Liver (tissue), 9 donors: ENCODE data around the gene CREBZF. TPM values are rescaled to one million over a fixed set of nuclear protein-coding genes. Genes with fewer than 3 reads are reported as not detected.
"Not testable (repeated sequence)": the region's sequence is repeated elsewhere in the genome, so short reads cannot be mapped to it uniquely, and the experiment has no call there.

Experiments used
- DNase-seq: peaks from one replicate; pipeline ENCODE4 v3.0.0-alpha.2; 2017; ENCODE audit warnings: low spot score
- H3K27ac ChIP-seq, 2 donors: one replicate each; pipeline ENCODE4 v1.7.0; 2013; ENCODE audit warnings: inconsistent platforms in 2 of 2, low read length in 2 of 2, control low read depth in 1 of 2, low read depth in 1 of 2, mild to moderate bottlenecking in 1 of 2
- H3K27me3 ChIP-seq, 4 donors: one replicate each; pipeline versions ENCODE4 v1.6.1 to v1.7.0; 2013; ENCODE audit warnings: low read length in 3 of 4, inconsistent platforms in 1 of 4, mild to moderate bottlenecking in 1 of 4, moderate library complexity in 1 of 4; ENCODE audit not compliant: control insufficient read depth in 4 of 4, insufficient read depth in 4 of 4
- H3K36me3 ChIP-seq, 4 donors: one replicate each; pipeline versions ENCODE4 v1.6.1 to v1.7.0; 2013; ENCODE audit warnings: low read length in 3 of 4, mild to moderate bottlenecking in 3 of 4, low read depth in 1 of 4, moderate library complexity in 1 of 4; ENCODE audit not compliant: control insufficient read depth in 4 of 4, insufficient read depth in 3 of 4
- H3K4me1 ChIP-seq, 4 donors: one replicate each; pipeline versions ENCODE4 v1.6.1 to v1.7.0; 2013; ENCODE audit warnings: low read length in 3 of 4, mild to moderate bottlenecking in 3 of 4, moderate library complexity in 1 of 4; ENCODE audit not compliant: control insufficient read depth in 4 of 4, insufficient read depth in 4 of 4
- H3K4me3 ChIP-seq, 3 donors: one replicate each; pipeline versions ENCODE4 v1.6.1 to v1.7.0; 2013; ENCODE audit warnings: low read length in 3 of 3, control low read depth in 1 of 3, low read depth in 1 of 3, mild to moderate bottlenecking in 1 of 3
- H3K9ac ChIP-seq, 2 donors: one replicate each; pipeline ENCODE4 v1.7.0; 2013; ENCODE audit warnings: low read length in 2 of 2, mild to moderate bottlenecking in 2 of 2, moderate library complexity in 2 of 2, control low read depth in 1 of 2, low read depth in 1 of 2
- H3K9me3 ChIP-seq, 4 donors: one replicate each; pipeline versions ENCODE4 v1.6.1 to v1.7.0; 2013; ENCODE audit warnings: low read length in 3 of 4; ENCODE audit not compliant: control insufficient read depth in 4 of 4
- ATF3 ChIP-seq: IDR thresholded peaks from 2 replicates; pipeline ENCODE4 v1.6.1; 2016; ENCODE audit warnings: antibody characterized with exemption
- EGR1 ChIP-seq, 2 donors: IDR thresholded peaks; 2 replicates each; pipeline ENCODE4 v1.6.1; 2016 to 2018; ENCODE audit warnings: antibody characterized with exemption in 2 of 2, low read depth in 2 of 2
- FOXA1 ChIP-seq: IDR thresholded peaks from 2 replicates; pipeline ENCODE4 v1.6.1; 2016; ENCODE audit warnings: antibody characterized with exemption
- FOXA2 ChIP-seq: IDR thresholded peaks from 2 replicates; pipeline ENCODE4 v1.6.1; 2016; ENCODE audit warnings: antibody characterized with exemption
- GABPA ChIP-seq, 2 donors: IDR thresholded peaks in 1 of 2; conservative IDR thresholded peaks in 1 of 2; 2 replicates each; pipeline ENCODE4 v1.6.1; 2016; ENCODE audit warnings: antibody characterized with exemption in 2 of 2, mild to moderate bottlenecking in 1 of 2, moderate library complexity in 1 of 2
- HNF4A ChIP-seq, 2 donors: conservative IDR thresholded peaks; 2 replicates each; pipeline ENCODE4 v1.6.1; 2016; ENCODE audit warnings: antibody characterized with exemption in 2 of 2, mild to moderate bottlenecking in 2 of 2
- HNF4G ChIP-seq: IDR thresholded peaks from 2 replicates; pipeline ENCODE4 v1.6.1; 2016; ENCODE audit warnings: antibody characterized with exemption
- JUND ChIP-seq, 2 donors: IDR thresholded peaks; 2 replicates each; pipeline ENCODE4 v1.6.1; 2016; ENCODE audit warnings: antibody characterized with exemption in 2 of 2
- NR2F2 ChIP-seq: IDR thresholded peaks from 2 replicates; pipeline ENCODE4 v1.6.1; 2016; ENCODE audit warnings: antibody characterized with exemption
- RXRA ChIP-seq, 2 donors: IDR thresholded peaks; 2 replicates each; pipeline ENCODE4 v1.6.1; 2017 to 2018; ENCODE audit warnings: antibody characterized with exemption in 2 of 2, mild to moderate bottlenecking in 1 of 2
- SP1 ChIP-seq: IDR thresholded peaks from 2 replicates; pipeline ENCODE4 v1.6.1; 2018; ENCODE audit warnings: antibody characterized with exemption, mild to moderate bottlenecking
- YY1 ChIP-seq: IDR thresholded peaks from 2 replicates; pipeline ENCODE4 v1.6.1; 2016; ENCODE audit warnings: antibody characterized with exemption, mild to moderate bottlenecking
- WGBS: extraction: QIAGEN DNeasy Blood & Tissue Kit; methylation state at CpG from one replicate; pipeline ENCODE4 v1.1.7; 2013; 5-methylcytosine and 5-hydroxymethylcytosine counted together
- polyA plus RNA-seq, 2 donors: library from polyadenylated mRNA; stranded (reverse) in 1 of 2; unstranded in 1 of 2; fragments of 200-250 nt in 1 of 2; fragments of >200 nt in 1 of 2; fragmentation: Nextera tagmentation in 1 of 2; extraction: Ambion mirVana in 1 of 2; gene quantifications; one replicate each; pipeline versions ENCODE4 v1.2.1 to v1.2.3, GENCODE V29; 2013 to 2015
- total RNA-seq, 2 donors: library from RNA; depleted of rRNA; stranded (reverse); fragments of >200 nt; gene quantifications; one replicate each; pipeline ENCODE4 v1.2.3, GENCODE V29; 2014
- TF ChIP-seq, protein P1 (sequence below): IDR thresholded peaks from 2 replicates; pipeline ENCODE4 v1.6.1; 2016; ENCODE audit warnings: antibody characterized with exemption
- TF ChIP-seq, protein P2 (sequence below): fragments of 150-350 bp; IDR thresholded peaks from 2 replicates; pipeline ENCODE4 v1.5.1; 2017; ENCODE audit warnings: improper control_type of control experiment, low read depth, low read length; ENCODE audit not compliant: missing input control
- TF ChIP-seq, protein P3 (sequence below): IDR thresholded peaks from 2 replicates; pipeline ENCODE4 v1.6.1; 2016; ENCODE audit warnings: antibody characterized with exemption, mild to moderate bottlenecking
- TF ChIP-seq, protein P4 (sequence below): IDR thresholded peaks from 2 replicates; pipeline ENCODE4 v1.6.1; 2016; ENCODE audit warnings: antibody characterized with exemption
- donor health status: healthy.
- donor health status: healthy.
- donor health status: healthy.
- donor health status: healthy.
- donor health status: healthy.

CREBZF gene
- total and polyA plus RNA-seq, 4 donors = 12.1 to 50.0 (median 20.2) TPM

DNA sequence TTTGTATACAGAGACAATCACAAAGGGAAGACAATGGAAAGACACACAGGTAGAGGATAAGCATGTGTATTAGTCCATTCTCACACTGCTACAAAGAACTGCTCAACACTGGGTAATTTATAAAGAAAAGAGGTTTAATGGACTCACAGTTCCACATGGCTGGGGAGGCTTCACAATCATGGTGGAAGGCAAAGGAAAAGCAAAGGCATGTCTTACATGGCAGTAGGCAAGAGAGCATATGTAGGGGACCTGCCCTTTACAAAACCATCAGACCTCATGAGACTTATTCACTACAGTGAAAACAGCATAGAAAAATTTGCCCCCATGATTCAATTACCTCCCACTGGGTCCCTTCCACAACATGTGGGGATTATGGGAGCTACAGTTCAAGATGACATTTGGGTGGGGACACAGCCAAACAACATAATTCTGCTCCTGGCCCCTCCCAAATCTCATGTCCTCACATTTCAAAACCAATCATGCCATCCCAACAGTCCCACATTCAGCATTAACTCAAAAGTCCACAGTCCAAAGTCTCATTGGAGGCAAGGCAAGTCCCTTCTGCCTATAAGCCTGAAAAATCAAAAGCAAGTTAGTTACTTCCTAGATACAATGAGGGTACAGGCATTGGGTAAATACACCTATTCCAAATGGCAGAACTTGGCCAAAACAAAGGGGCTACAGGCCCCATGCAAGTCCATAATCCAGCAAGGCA is 6.2 kb upstream of the CREBZF start:
- H3K4me3 ChIP-seq, H3K4me1 ChIP-seq, H3K27me3 ChIP-seq, H3K9me3 ChIP-seq, H3K27ac ChIP-seq, DNase-seq, H3K36me3 ChIP-seq, H3K9ac ChIP-seq: not testable (repeated sequence)
- TF ChIP-seq HNF4G (peak; percentile 85), HNF4A (conservative IDR thresholded peaks at IDR 0.05) (peak; percentile 90 to 96), YY1 (peak; percentile 15), SP1 (peak; percentile 89)
- TF ChIP-seq, protein P1, sequence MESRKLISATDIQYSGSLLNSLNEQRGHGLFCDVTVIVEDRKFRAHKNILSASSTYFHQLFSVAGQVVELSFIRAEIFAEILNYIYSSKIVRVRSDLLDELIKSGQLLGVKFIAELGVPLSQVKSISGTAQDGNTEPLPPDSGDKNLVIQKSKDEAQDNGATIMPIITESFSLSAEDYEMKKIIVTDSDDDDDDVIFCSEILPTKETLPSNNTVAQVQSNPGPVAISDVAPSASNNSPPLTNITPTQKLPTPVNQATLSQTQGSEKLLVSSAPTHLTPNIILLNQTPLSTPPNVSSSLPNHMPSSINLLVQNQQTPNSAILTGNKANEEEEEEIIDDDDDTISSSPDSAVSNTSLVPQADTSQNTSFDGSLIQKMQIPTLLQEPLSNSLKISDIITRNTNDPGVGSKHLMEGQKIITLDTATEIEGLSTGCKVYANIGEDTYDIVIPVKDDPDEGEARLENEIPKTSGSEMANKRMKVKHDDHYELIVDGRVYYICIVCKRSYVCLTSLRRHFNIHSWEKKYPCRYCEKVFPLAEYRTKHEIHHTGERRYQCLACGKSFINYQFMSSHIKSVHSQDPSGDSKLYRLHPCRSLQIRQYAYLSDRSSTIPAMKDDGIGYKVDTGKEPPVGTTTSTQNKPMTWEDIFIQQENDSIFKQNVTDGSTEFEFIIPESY = peak; percentile 20

DNA sequence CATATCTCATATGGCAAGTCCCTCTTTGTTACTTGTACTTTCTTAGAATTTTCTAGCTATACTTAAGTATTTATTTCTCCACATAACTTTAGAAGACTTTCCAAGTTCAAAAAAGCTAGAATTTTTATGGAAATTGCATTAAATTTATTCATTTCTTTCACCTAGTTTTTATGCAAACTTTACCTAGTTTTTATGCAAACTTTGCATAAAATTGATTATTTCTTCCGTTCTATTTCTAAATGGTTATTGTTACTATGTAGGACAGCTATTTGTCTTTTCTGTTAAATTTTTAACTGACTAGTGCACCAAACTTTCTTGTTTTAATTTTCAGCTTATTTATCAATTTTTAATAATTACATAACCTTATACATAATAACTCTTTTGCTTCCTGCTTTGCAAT is 3.2 kb upstream of the CREBZF start:
- Histone ChIP-seq H3K9ac (no peak overlapping the region), H3K4me1 (peaks cover 0 to 18% (median 5%) of the 10 kb centered on the region in 4 donors), H3K27me3 (no peaks in the 10 kb centered on the region), H3K4me3 (no peak overlapping the region), H3K27ac (no peak overlapping the region), H3K9me3 (no peaks in the 10 kb centered on the region), H3K36me3 (no peaks in the 10 kb centered on the region)
- no peak for DNase-seq
- no peak for TF ChIP-seq GABPA (IDR thresholded peaks at IDR 0.05 in 1 of 2, conservative IDR thresholded peaks at IDR 0.05 in 1 of 2)
- TF ChIP-seq NR2F2 = no peak
- TF ChIP-seq ATF3 = no peak
- TF ChIP-seq RXRA (IDR thresholded peaks at IDR 0.05) = no peak
- no peak for TF ChIP-seq EGR1 (IDR thresholded peaks at IDR 0.05; ENCODE audit: low read depth in 2 of 2)
- TF ChIP-seq, protein P2, sequence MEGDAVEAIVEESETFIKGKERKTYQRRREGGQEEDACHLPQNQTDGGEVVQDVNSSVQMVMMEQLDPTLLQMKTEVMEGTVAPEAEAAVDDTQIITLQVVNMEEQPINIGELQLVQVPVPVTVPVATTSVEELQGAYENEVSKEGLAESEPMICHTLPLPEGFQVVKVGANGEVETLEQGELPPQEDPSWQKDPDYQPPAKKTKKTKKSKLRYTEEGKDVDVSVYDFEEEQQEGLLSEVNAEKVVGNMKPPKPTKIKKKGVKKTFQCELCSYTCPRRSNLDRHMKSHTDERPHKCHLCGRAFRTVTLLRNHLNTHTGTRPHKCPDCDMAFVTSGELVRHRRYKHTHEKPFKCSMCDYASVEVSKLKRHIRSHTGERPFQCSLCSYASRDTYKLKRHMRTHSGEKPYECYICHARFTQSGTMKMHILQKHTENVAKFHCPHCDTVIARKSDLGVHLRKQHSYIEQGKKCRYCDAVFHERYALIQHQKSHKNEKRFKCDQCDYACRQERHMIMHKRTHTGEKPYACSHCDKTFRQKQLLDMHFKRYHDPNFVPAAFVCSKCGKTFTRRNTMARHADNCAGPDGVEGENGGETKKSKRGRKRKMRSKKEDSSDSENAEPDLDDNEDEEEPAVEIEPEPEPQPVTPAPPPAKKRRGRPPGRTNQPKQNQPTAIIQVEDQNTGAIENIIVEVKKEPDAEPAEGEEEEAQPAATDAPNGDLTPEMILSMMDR = no peak
- TF ChIP-seq, protein P3, sequence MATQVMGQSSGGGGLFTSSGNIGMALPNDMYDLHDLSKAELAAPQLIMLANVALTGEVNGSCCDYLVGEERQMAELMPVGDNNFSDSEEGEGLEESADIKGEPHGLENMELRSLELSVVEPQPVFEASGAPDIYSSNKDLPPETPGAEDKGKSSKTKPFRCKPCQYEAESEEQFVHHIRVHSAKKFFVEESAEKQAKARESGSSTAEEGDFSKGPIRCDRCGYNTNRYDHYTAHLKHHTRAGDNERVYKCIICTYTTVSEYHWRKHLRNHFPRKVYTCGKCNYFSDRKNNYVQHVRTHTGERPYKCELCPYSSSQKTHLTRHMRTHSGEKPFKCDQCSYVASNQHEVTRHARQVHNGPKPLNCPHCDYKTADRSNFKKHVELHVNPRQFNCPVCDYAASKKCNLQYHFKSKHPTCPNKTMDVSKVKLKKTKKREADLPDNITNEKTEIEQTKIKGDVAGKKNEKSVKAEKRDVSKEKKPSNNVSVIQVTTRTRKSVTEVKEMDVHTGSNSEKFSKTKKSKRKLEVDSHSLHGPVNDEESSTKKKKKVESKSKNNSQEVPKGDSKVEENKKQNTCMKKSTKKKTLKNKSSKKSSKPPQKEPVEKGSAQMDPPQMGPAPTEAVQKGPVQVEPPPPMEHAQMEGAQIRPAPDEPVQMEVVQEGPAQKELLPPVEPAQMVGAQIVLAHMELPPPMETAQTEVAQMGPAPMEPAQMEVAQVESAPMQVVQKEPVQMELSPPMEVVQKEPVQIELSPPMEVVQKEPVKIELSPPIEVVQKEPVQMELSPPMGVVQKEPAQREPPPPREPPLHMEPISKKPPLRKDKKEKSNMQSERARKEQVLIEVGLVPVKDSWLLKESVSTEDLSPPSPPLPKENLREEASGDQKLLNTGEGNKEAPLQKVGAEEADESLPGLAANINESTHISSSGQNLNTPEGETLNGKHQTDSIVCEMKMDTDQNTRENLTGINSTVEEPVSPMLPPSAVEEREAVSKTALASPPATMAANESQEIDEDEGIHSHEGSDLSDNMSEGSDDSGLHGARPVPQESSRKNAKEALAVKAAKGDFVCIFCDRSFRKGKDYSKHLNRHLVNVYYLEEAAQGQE = no peak
- TF ChIP-seq JUND (IDR thresholded peaks at IDR 0.05) = no peak
- TF ChIP-seq, protein P4, sequence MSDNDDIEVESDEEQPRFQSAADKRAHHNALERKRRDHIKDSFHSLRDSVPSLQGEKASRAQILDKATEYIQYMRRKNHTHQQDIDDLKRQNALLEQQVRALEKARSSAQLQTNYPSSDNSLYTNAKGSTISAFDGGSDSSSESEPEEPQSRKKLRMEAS = no peak
- no peak for TF ChIP-seq FOXA1
- TF ChIP-seq YY1 = no peak
- TF ChIP-seq FOXA2 = no peak
- WGBS = 92% methylated on average over 1 of the region's 1 CpG
